ENCODE data around the gene STAT5B.

DNA sequence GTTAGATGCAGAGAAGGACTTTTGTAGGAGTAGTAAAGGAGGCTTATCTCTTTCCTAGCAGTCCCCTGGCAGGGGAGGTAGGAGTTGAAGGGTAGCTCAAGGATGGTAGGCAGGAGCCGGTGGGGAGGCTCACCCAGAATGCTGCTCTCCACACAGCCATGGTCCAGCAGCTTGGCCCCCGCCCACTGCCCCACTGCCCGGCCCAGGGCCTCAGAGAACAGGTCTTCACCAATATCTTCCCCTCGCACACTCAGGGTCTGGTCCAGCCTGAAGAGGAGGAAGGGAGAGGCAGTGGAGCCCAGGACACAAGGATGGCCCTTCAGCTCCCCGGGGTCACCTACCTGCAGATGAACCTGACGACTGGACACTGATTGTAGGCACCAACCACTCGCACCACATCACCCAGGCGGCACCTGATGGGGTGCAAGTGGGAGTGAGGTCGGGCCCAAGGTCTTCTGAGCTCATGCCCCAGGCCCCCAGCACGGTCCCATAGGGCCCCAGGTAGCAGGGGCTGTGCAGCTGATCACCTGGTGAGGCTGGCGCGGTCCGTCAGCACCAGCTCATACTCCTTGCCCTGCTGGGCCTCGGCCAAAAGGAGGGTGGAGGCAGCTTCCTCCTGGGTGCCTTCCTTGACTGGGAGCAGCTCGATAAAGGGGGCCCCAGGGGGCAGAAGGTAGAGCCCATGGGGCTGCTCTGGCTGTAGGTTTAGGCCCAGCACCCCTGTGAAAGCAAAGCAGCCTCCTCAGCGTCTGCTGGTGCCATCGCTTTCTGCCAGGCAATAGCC, 85.5 kb downstream of the STAT5B start:
- TF ChIP-seq, protein P1, sequence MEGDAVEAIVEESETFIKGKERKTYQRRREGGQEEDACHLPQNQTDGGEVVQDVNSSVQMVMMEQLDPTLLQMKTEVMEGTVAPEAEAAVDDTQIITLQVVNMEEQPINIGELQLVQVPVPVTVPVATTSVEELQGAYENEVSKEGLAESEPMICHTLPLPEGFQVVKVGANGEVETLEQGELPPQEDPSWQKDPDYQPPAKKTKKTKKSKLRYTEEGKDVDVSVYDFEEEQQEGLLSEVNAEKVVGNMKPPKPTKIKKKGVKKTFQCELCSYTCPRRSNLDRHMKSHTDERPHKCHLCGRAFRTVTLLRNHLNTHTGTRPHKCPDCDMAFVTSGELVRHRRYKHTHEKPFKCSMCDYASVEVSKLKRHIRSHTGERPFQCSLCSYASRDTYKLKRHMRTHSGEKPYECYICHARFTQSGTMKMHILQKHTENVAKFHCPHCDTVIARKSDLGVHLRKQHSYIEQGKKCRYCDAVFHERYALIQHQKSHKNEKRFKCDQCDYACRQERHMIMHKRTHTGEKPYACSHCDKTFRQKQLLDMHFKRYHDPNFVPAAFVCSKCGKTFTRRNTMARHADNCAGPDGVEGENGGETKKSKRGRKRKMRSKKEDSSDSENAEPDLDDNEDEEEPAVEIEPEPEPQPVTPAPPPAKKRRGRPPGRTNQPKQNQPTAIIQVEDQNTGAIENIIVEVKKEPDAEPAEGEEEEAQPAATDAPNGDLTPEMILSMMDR (optimal IDR thresholded peaks at IDR 0.05 in 1 of 3, IDR thresholded peaks at IDR 0.05 in 1 of 3, conservative IDR thresholded peaks at IDR 0.05 in 1 of 3; ENCODE audit: extremely low read depth in 1 of 3, insufficient read depth in 2 of 3, low read length in 3 of 3) = no peak
- no peak for TF ChIP-seq EZH2 (IDR thresholded peaks at IDR 0.05; ENCODE audit: low read length)

All from keratinocyte (primary cell).